ENCODE results near the gene AMHR2.
A peak's percentile ranks its signal among the peaks of the same experiment; 100 is the strongest.

The AMHR2 gene

DNA sequence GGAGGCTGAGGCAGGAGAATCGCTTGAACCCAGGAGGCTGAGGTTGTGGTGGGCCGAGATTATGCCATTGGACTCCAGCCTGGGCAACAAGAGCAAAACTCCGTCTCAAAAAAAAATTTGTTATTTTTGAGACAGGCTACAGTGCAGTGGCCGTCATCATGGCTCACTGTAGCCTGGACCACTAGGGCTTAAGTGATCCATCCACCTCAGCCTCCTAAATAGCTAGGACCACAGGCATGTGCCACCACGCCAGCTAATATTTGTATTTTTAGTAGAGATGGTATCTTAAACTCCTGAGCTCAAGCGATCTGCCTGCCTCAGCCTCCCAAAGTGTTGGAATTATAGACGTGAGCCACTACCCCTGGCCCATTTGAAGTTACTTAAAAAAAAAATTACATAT lies 27.3 kb downstream of the AMHR2 start:
- TF ChIP-seq ZNF48 (tag by site-specific recombination; IDR thresholded peaks at IDR 0.05) (no peak), SCRT2 (tag by site-specific recombination; IDR thresholded peaks at IDR 0.05) (no peak), RBAK (tag by site-specific recombination; IDR thresholded peaks at IDR 0.05) (no peak), ZNF555 (tag by site-specific recombination; conservative IDR thresholded peaks at IDR 0.05) (no peak), ZNF112 (tag by site-specific recombination; IDR thresholded peaks at IDR 0.05) (no peak)
- TF ChIP-seq, protein P1, sequence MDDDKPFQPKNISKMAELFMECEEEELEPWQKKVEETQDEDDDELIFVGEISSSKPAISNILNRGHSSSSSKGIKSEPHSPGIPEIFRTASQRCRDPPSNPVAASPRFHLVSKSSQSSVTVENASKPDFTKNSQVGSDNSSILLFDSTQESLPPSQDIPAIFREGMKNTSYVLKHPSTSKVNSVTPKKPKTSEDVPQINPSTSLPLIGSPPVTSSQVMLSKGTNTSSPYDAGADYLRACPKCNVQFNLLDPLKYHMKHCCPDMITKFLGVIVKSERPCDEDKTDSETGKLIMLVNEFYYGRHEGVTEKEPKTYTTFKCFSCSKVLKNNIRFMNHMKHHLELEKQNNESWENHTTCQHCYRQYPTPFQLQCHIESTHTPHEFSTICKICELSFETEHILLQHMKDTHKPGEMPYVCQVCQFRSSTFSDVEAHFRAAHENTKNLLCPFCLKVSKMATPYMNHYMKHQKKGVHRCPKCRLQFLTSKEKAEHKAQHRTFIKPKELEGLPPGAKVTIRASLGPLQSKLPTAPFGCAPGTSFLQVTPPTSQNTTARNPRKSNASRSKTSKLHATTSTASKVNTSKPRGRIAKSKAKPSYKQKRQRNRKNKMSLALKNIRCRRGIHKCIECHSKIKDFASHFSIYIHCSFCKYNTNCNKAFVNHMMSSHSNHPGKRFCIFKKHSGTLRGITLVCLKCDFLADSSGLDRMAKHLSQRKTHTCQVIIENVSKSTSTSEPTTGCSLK (tag by site-specific recombination; IDR thresholded peaks at IDR 0.05), result no peak
- TF ChIP-seq, protein P2, sequence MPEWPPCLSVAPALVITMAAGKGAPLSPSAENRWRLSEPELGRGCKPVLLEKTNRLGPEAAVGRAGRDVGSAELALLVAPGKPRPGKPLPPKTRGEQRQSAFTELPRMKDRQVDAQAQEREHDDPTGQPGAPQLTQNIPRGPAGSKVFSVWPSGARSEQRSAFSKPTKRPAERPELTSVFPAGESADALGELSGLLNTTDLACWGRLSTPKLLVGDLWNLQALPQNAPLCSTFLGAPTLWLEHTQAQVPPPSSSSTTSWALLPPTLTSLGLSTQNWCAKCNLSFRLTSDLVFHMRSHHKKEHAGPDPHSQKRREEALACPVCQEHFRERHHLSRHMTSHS (tag by site-specific recombination; IDR thresholded peaks at IDR 0.05), result no peak
- H3K36me3 ChIP-seq (ENCODE audit: control insufficient read depth in 2 of 2, insufficient read depth in 1 of 2, low read length in 2 of 2), result peaks cover 16 to 54% of the 10 kb centered on the region in 2 experiments
- no peak overlapping the region for H3K4me3 ChIP-seq (ENCODE audit: low read depth, low read length)
- H3K27ac ChIP-seq (ENCODE audit: extremely low read depth, low read depth, low read length), result no peak overlapping the region
- no peaks in the 10 kb centered on the region for H3K9me3 ChIP-seq (ENCODE audit: control insufficient read depth, insufficient read depth, low read depth, low read length)
- ChIA-PET CTCF (interaction anchor here (0.6 to 1.0 kb wide), 7 partner anchors 11 to 383 kb away, joined by 3 to 5 read pairs (median 3); partner anchors contain the start of gene AAAS), POLR2A (interaction anchor here (0.6 to 2.9 kb wide), 5 partner anchors 10 to 271 kb away, joined by 3 to 11 read pairs (median 4); partner anchors contain the start of genes PRR13, TARBP2 and ZNF740)
- H3K4me1 ChIP-seq (ENCODE audit: control insufficient read depth, insufficient read depth, low read length), result peaks cover 3% of the 10 kb centered on the region

DNA sequence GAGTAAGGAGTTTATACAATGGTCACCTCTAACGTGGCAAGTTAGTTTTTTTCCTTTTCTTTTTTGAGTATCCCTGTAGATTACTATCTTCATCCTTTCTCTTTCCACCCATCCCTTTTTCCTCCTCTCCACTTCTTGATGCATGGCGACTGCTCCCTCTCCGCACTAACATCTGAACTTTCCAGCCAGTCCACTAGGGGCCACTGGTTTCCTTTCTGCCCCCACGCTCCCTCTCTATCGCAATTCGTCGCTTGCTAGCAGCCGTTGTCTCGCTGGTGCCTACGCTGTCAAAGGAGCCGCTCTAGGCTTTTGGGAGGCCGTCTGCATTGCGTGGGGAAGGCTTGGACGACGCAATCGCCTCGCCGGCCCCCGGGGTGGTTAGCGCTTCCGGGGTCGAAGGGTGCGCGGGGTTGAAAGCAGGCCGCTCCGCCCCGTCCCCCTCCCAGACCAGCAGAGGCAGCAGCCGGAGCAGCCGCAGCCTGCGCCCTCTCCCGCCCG lies 28.1 kb downstream of the AMHR2 start, which contains the start of gene PCBP2:
Gene PCBP2 (plus strand): TSS at position 442 of the 498 bp plus-strand sequence. CDS start 2,699 bp downstream, outside the sequence.
- ChIA-PET POLR2A (interaction anchor here (0.7 to 2.9 kb wide), 2 partner anchors 11 to 127 kb away, joined by 3 to 11 read pairs; partner anchors contain the start of gene PRR13), CTCF (interaction anchor here (0.6 to 1.0 kb wide), 8 partner anchors 10 to 383 kb away, joined by 3 to 5 read pairs (median 3); partner anchors contain the start of gene AAAS)
- Histone ChIP-seq H3K27ac (ENCODE audit: extremely low read depth, low read depth, low read length) (peak within 1 kb of the TSS; percentile 98), H3K9me3 (ENCODE audit: control insufficient read depth, insufficient read depth, low read depth, low read length) (no peaks in the 10 kb centered on the region), H3K36me3 (ENCODE audit: control insufficient read depth in 2 of 2, insufficient read depth in 1 of 2, low read length in 2 of 2) (peaks cover 24 to 55% of the 10 kb centered on the region in 2 experiments), H3K4me3 (ENCODE audit: low read depth, low read length) (peak within 1 kb of the TSS; percentile 99), H3K4me1 (ENCODE audit: control insufficient read depth, insufficient read depth, low read length) (peaks cover 3% of the 10 kb centered on the region)
- TF ChIP-seq WT1 (tag by site-specific recombination; IDR thresholded peaks at IDR 0.05) (peak; percentile 25; the same call in 1 of the 2 replicates), ZNF514 (tag by site-specific recombination; IDR thresholded peaks at IDR 0.05) (no peak), KLF7 (tag by site-specific recombination; IDR thresholded peaks at IDR 0.05; ENCODE audit: borderline replicate concordance) (peak; percentile 79; the same call in 1 of the 2 replicates), ZFP69B (tag by site-specific recombination; IDR thresholded peaks at IDR 0.05) (peak; percentile 73), ZNF132 (tag by site-specific recombination; IDR thresholded peaks at IDR 0.05; ENCODE audit: borderline replicate concordance) (no peak), ZNF629 (tag by site-specific recombination; IDR thresholded peaks at IDR 0.05) (peak; percentile 96), ZNF791 (tag by site-specific recombination; IDR thresholded peaks at IDR 0.05) (no peak), ZXDB (tag by site-specific recombination; IDR thresholded peaks at IDR 0.05) (peak; percentile 54), GLIS1 (tag by site-specific recombination; IDR thresholded peaks at IDR 0.05) (peak; percentile 36; the same call in 1 of the 2 replicates), KLF10 (tag by site-specific recombination; IDR thresholded peaks at IDR 0.05) (no peak; the same call in 1 of the 2 replicates), ZNF23 (tag by site-specific recombination; IDR thresholded peaks at IDR 0.05; ENCODE audit: borderline replicate concordance) (no peak), EGR2 (tag by site-specific recombination; IDR thresholded peaks at IDR 0.05; ENCODE audit: low read depth) (peak; percentile 95), ZNF341 (tag by site-specific recombination; IDR thresholded peaks at IDR 0.05; ENCODE audit: low read depth) (peak; percentile 59)
- TF ChIP-seq, protein P3, sequence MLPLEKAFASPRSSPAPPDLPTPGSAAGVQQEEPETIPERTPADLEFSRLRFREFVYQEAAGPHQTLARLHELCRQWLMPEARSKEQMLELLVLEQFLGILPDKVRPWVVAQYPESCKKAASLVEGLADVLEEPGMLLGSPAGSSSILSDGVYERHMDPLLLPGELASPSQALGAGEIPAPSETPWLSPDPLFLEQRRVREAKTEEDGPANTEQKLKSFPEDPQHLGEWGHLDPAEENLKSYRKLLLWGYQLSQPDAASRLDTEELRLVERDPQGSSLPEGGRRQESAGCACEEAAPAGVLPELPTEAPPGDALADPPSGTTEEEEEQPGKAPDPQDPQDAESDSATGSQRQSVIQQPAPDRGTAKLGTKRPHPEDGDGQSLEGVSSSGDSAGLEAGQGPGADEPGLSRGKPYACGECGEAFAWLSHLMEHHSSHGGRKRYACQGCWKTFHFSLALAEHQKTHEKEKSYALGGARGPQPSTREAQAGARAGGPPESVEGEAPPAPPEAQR (tag by site-specific recombination; IDR thresholded peaks at IDR 0.05), result peak; percentile 71; the same call in 1 of the 2 replicates
- TF ChIP-seq, protein P4, sequence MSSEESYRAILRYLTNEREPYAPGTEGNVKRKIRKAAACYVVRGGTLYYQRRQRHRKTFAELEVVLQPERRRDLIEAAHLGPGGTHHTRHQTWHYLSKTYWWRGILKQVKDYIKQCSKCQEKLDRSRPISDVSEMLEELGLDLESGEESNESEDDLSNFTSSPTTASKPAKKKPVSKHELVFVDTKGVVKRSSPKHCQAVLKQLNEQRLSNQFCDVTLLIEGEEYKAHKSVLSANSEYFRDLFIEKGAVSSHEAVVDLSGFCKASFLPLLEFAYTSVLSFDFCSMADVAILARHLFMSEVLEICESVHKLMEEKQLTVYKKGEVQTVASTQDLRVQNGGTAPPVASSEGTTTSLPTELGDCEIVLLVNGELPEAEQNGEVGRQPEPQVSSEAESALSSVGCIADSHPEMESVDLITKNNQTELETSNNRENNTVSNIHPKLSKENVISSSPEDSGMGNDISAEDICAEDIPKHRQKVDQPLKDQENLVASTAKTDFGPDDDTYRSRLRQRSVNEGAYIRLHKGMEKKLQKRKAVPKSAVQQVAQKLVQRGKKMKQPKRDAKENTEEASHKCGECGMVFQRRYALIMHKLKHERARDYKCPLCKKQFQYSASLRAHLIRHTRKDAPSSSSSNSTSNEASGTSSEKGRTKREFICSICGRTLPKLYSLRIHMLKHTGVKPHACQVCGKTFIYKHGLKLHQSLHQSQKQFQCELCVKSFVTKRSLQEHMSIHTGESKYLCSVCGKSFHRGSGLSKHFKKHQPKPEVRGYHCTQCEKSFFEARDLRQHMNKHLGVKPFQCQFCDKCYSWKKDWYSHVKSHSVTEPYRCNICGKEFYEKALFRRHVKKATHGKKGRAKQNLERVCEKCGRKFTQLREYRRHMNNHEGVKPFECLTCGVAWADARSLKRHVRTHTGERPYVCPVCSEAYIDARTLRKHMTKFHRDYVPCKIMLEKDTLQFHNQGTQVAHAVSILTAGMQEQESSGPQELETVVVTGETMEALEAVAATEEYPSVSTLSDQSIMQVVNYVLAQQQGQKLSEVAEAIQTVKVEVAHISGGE (tag by site-specific recombination; conservative IDR thresholded peaks at IDR 0.05; ENCODE audit: low read depth), result peak; percentile 96
- TF ChIP-seq, protein P5, sequence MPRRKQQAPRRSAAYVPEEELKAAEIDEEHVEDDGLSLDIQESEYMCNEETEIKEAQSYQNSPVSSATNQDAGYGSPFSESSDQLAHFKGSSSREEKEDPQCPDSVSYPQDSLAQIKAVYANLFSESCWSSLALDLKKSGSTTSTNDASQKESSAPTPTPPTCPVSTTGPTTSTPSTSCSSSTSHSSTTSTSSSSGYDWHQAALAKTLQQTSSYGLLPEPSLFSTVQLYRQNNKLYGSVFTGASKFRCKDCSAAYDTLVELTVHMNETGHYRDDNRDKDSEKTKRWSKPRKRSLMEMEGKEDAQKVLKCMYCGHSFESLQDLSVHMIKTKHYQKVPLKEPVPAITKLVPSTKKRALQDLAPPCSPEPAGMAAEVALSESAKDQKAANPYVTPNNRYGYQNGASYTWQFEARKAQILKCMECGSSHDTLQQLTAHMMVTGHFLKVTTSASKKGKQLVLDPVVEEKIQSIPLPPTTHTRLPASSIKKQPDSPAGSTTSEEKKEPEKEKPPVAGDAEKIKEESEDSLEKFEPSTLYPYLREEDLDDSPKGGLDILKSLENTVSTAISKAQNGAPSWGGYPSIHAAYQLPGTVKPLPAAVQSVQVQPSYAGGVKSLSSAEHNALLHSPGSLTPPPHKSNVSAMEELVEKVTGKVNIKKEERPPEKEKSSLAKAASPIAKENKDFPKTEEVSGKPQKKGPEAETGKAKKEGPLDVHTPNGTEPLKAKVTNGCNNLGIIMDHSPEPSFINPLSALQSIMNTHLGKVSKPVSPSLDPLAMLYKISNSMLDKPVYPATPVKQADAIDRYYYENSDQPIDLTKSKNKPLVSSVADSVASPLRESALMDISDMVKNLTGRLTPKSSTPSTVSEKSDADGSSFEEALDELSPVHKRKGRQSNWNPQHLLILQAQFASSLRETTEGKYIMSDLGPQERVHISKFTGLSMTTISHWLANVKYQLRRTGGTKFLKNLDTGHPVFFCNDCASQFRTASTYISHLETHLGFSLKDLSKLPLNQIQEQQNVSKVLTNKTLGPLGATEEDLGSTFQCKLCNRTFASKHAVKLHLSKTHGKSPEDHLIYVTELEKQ (tag by site-specific recombination; IDR thresholded peaks at IDR 0.05; ENCODE audit: borderline replicate concordance), result peak; percentile 63; the same call in 1 of the 2 replicates

Measured in HEK293 (cell line).